Measurements from ENCODE around the gene CLDN4.

DNA sequence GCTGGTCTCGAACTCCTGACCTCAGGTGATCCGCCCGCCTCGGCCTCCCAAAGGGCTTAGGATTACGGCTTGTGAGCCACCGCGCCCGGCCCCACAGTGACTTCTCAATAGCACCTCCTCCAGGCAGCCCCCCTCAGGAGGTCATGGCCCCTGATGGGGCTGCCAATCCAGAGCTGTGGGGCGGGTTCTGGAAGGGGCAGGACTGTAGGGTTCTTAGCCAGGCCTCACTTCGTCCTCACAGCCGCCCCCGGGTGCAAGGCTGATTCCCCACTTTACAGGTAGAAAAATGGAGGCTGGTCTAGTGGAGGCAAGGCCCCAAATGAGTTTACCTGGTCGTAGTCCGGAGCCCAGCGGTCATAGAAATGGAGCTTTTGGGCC, 10.9 kb downstream of the CLDN4 start:
- TF ChIP-seq EZH2phosphoT487 (IDR thresholded peaks at IDR 0.05; ENCODE audit: borderline replicate concordance, low read depth) (no peak), NFIC (IDR thresholded peaks at IDR 0.05; ENCODE audit: borderline replicate concordance) (no peak)
- TF ChIP-seq, protein P1, sequence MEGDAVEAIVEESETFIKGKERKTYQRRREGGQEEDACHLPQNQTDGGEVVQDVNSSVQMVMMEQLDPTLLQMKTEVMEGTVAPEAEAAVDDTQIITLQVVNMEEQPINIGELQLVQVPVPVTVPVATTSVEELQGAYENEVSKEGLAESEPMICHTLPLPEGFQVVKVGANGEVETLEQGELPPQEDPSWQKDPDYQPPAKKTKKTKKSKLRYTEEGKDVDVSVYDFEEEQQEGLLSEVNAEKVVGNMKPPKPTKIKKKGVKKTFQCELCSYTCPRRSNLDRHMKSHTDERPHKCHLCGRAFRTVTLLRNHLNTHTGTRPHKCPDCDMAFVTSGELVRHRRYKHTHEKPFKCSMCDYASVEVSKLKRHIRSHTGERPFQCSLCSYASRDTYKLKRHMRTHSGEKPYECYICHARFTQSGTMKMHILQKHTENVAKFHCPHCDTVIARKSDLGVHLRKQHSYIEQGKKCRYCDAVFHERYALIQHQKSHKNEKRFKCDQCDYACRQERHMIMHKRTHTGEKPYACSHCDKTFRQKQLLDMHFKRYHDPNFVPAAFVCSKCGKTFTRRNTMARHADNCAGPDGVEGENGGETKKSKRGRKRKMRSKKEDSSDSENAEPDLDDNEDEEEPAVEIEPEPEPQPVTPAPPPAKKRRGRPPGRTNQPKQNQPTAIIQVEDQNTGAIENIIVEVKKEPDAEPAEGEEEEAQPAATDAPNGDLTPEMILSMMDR (IDR thresholded peaks at IDR 0.05): 0 out of 2 replicates have a peak, but pooled peaks have one; percentile 8
